VCaP (cell line): ENCODE results near the gene TCAP.

Experiments used
- H3K27ac ChIP-seq: fragments of 450-650 bp; 2 replicates; pipeline ENCODE4 v1.5.1; 2017
- TF ChIP-seq, protein P1 (sequence below): fragments of 450-650 bp; conservative IDR thresholded peaks from 2 replicates; pipeline ENCODE4 v1.5.1; 2017; ENCODE audit warnings: mild to moderate bottlenecking, moderate library complexity

Gene TCAP

DNA sequence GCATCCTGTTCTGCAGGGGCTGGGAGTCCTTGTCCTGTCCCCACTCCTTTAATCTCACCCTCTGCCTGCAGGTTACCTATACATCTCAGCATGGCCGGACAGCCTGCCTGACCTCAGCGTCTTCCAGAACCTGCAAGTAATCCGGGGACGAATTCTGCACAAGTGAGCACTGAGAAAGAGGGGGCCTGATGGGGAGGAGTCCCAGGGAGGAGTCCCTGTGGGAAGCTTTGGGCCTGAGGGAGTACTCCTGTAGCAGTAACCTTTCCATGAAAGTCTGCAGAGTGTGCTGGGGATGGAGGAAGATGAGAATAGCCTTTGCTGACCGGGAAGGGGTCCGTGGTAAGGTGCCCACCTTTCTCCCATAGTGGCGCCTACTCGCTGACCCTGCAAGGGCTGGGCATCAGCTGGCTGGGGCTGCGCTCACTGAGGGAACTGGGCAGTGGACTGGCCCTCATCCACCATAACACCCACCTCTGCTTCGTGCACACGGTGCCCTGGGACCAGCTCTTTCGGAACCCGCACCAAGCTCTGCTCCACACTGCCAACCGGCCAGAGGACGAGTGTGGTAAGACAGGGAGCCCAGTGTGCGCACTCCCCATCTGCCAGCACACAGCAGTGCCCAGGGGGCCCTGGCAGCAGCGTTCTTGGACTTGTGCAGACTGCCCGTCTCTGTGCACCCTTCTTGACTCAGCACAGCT, 50.4 kb downstream of the TCAP start:
- TF ChIP-seq, protein P1, sequence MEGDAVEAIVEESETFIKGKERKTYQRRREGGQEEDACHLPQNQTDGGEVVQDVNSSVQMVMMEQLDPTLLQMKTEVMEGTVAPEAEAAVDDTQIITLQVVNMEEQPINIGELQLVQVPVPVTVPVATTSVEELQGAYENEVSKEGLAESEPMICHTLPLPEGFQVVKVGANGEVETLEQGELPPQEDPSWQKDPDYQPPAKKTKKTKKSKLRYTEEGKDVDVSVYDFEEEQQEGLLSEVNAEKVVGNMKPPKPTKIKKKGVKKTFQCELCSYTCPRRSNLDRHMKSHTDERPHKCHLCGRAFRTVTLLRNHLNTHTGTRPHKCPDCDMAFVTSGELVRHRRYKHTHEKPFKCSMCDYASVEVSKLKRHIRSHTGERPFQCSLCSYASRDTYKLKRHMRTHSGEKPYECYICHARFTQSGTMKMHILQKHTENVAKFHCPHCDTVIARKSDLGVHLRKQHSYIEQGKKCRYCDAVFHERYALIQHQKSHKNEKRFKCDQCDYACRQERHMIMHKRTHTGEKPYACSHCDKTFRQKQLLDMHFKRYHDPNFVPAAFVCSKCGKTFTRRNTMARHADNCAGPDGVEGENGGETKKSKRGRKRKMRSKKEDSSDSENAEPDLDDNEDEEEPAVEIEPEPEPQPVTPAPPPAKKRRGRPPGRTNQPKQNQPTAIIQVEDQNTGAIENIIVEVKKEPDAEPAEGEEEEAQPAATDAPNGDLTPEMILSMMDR = no peak
- H3K27ac ChIP-seq = no peak overlapping the region
